HG02852 (cell line): Measurements from ENCODE around the gene SCRN3.
"Not testable (repeated sequence)": the region's sequence is repeated elsewhere in the genome, so short reads cannot be mapped to it uniquely, and the experiment has no call there.

ENCODE experiments used
- ATAC-seq: cut with Tn5 transposase; IDR thresholded peaks from one replicate; pipeline ENCODE4 v1.9.1; 2021; ENCODE audit warnings: mild to moderate bottlenecking, moderate library complexity; ENCODE audit not compliant: unreplicated experiment

SCRN3 gene

GRCh38 chr2:174403628-174404027 is 8.1 kb downstream of the SCRN3 start:
- ATAC-seq: no peak

- not testable (repeated sequence) for ATAC-seq
Observed at GRCh38 chr2:174410039-174410438, 14.5 kb downstream of the SCRN3 start.

- no peak for ATAC-seq
Observed at GRCh38 chr2:174412256-174412655, 16.7 kb downstream of the SCRN3 start.

- ATAC-seq: no peak
Observed at GRCh38 chr2:174428214-174428613, 32.7 kb downstream of the SCRN3 start.

GRCh38 chr2:174430066-174430465 is 34.5 kb downstream of the SCRN3 start:
- no peak for ATAC-seq

GRCh38 chr2:174431902-174432301 is 36.4 kb downstream of the SCRN3 start:
- no peak for ATAC-seq

GRCh38 chr2:174436351-174436750 is 40.8 kb downstream of the SCRN3 start:
- ATAC-seq: no peak

- no peak for ATAC-seq
Observed at GRCh38 chr2:174438146-174438886, 42.8 kb downstream of the SCRN3 start.

- no peak for ATAC-seq
Observed at GRCh38 chr2:174439323-174439722, 43.8 kb downstream of the SCRN3 start.

GRCh38 chr2:174439950-174440349 is 44.4 kb downstream of the SCRN3 start:
- ATAC-seq: no peak

- no peak for ATAC-seq
Observed at GRCh38 chr2:174442546-174443510, 47.3 kb downstream of the SCRN3 start.

- no peak for ATAC-seq
Observed at GRCh38 chr2:174444761-174445160, 49.2 kb downstream of the SCRN3 start.

GRCh38 chr2:174445248-174445647 is 49.7 kb downstream of the SCRN3 start:
- no peak for ATAC-seq

GRCh38 chr2:174446531-174446930 is 51.0 kb downstream of the SCRN3 start:
- ATAC-seq: no peak

- ATAC-seq: no peak
Observed at GRCh38 chr2:174449033-174449432, 53.5 kb downstream of the SCRN3 start.

- no peak for ATAC-seq
Observed at GRCh38 chr2:174450021-174450816, 54.7 kb downstream of the SCRN3 start.

- no peak for ATAC-seq
Observed at GRCh38 chr2:174454566-174454965, 59.0 kb downstream of the SCRN3 start.

GRCh38 chr2:174461221-174461620 is 65.7 kb downstream of the SCRN3 start:
- ATAC-seq: no peak

GRCh38 chr2:174465327-174465726 is 69.8 kb downstream of the SCRN3 start:
- no peak for ATAC-seq

- ATAC-seq: no peak
Observed at GRCh38 chr2:174473796-174474195, 78.3 kb downstream of the SCRN3 start.

GRCh38 chr2:174477759-174478158 is 82.2 kb downstream of the SCRN3 start:
- ATAC-seq: no peak
